ENCODE measurements around the gene C13orf42. TPM values are rescaled to one million over a fixed set of nuclear protein-coding genes. Genes with fewer than 3 reads are reported as not detected.

C13orf42 gene
- total RNA-seq, 6 experiments from 2014 or later, result not detected

- intact Hi-C loops (cut with DNase I), result no loop called here
- WGBS (ENCODE audit: insufficient coverage, low coverage, low lambda C conversion rate, missing lambda C conversion rate), result 51% methylated on average over 5 of the region's 5 CpGs
Measured at GRCh38 chr13:51067706-51068105, 43.4 kb downstream of the C13orf42 start.

DNA sequence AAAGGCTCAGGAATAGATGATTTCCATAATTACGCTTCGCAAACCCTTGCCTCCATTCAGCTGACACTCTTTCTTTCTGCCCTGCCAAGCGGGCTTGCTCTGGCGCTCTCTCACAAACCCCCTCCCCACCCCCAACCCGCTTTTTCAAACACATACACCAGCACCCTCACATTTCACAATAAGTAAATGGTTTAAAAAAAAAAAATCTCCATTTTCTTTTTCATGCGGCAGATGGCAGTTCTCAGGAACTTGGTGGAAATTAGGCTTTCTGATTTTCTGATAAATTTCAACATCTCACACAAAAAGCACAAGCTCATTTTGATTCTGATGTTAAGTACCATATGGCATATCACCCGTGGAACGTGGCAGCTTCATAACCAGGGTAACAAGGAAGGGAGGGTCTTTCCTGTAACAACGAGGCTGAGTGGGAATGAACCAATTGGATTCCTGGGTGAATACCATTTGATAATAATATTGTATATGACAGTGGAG, 43.8 kb downstream of the C13orf42 start:
- ATAC-seq (no peak), DNase-seq (no peak)
- intact Hi-C loops (cut with DNase I), result no loop called here
- 57% methylated on average over 9 of the region's 9 CpGs for WGBS (ENCODE audit: insufficient coverage, low coverage, low lambda C conversion rate, missing lambda C conversion rate)
- Histone ChIP-seq H3K27ac (no peak overlapping the region), H3K4me1 (no peaks in the 10 kb centered on the region), H3K9me3 (no peaks in the 10 kb centered on the region), H3K36me3 (no peaks in the 10 kb centered on the region), H3K27me3 (no peaks in the 10 kb centered on the region), H3K4me3 (no peak overlapping the region)
- TF ChIP-seq, protein P1, sequence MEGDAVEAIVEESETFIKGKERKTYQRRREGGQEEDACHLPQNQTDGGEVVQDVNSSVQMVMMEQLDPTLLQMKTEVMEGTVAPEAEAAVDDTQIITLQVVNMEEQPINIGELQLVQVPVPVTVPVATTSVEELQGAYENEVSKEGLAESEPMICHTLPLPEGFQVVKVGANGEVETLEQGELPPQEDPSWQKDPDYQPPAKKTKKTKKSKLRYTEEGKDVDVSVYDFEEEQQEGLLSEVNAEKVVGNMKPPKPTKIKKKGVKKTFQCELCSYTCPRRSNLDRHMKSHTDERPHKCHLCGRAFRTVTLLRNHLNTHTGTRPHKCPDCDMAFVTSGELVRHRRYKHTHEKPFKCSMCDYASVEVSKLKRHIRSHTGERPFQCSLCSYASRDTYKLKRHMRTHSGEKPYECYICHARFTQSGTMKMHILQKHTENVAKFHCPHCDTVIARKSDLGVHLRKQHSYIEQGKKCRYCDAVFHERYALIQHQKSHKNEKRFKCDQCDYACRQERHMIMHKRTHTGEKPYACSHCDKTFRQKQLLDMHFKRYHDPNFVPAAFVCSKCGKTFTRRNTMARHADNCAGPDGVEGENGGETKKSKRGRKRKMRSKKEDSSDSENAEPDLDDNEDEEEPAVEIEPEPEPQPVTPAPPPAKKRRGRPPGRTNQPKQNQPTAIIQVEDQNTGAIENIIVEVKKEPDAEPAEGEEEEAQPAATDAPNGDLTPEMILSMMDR (IDR thresholded peaks at IDR 0.05), result no peak
- no peak for TF ChIP-seq POLR2A (IDR thresholded peaks at IDR 0.05)

More at GRCh38 chr13:51067706-51068105, 43.4 kb downstream of the C13orf42 start:
- DNase-seq (no peak), ATAC-seq (no peak)
- TF ChIP-seq POLR2A (IDR thresholded peaks at IDR 0.05), result no peak
- TF ChIP-seq, protein P1 (IDR thresholded peaks at IDR 0.05), result no peak
- Histone ChIP-seq H3K9me3 (no peaks in the 10 kb centered on the region), H3K36me3 (no peaks in the 10 kb centered on the region), H3K4me1 (no peaks in the 10 kb centered on the region), H3K4me3 (no peak overlapping the region), H3K27me3 (no peaks in the 10 kb centered on the region), H3K27ac (no peak overlapping the region)

DNA sequence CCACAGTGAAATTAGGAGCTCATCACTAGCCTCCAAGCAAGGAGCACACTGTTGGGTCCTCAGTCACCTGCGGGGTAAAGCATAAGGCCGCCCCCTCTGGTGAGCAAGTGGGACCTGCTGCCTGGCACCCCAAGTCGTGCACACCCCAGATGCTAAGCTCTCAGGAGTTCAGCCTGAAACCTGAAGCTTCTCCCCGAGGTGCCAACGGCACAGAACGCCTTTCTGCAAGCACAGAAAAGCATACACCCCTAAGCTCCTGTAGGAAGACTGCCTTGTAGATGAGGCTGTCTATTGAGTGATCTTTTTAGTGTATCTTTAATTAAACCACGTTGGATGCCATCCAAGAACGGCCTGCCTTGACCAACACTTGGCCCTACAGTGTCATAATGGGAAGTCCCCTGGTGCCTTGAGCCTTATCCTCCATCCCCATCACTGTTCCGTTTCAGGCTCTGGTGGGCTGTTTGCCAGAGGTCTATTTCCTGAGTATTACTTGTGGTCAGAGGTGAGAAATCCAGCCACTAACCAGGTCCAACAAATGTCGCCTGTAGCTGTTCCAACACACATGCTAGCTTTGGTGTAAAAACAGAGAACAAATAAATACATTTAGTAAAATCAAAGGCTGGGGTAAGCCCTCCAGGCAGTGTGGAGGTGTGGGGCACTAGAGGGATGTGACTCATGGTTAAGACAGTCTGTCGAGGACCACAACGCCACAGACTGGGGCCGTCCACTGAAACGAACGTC, 44.8 kb downstream of the C13orf42 start:
- DNase-seq, result peak in 2 of 3 donors; percentile 37 to 55

DNA sequence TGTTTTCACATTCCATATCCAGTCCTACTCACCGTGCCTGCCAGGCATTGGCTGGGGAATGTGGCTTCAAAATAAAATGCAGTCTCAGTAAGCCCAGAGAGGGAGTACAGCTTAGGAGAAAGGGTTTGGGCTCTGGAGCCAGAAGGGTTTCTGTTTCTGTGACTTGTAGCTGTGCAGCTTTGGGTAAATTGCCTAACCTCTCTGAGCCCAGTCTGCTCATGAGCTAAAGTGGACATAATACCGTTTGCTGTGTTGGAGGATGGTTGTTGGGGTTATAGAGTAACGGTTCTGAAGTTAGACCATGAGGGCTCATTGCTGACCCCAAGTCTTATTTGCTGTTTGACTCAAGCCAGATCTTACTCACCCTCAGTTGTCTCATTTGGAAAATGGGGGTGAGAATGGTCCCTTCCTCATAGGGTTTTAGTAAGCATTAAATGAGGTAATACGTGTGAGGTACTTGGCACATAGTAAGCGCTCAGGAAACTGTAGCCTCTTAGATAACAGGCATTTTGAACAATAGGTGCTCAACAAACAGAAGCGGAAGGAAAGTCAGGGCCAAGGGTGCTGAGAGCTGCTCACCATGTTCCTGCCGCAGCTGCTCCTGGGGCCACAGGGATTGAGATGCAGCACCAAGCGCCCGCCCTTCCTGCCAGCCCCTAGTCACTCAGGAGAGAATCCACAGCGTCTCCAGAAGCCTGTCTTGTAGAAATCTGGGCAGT, 45.5 kb downstream of the C13orf42 start:
- ATAC-seq, result peak; percentile 17 to 64 (median 30)
- H3K27ac ChIP-seq, result no peak overlapping the region
- intact Hi-C loops (cut with DNase I), result no loop called here
- no peaks in the 10 kb centered on the region for H3K9me3 ChIP-seq
- 46% methylated on average over 6 of the region's 10 CpGs for WGBS (ENCODE audit: insufficient coverage, low coverage, low lambda C conversion rate, missing lambda C conversion rate)
- no peak for DNase-seq
- H3K27me3 ChIP-seq, result no peaks in the 10 kb centered on the region
- H3K4me3 ChIP-seq, result no peak overlapping the region
- H3K4me1 ChIP-seq, result no peaks in the 10 kb centered on the region
- no peak for TF ChIP-seq POLR2A (IDR thresholded peaks at IDR 0.05)
- no peaks in the 10 kb centered on the region for H3K36me3 ChIP-seq

More for the DNA sequence above, 44.8 kb downstream of the C13orf42 start:
- H3K4me1 ChIP-seq, result no peaks in the 10 kb centered on the region
- WGBS (ENCODE audit: insufficient coverage, low coverage, low lambda C conversion rate, missing lambda C conversion rate), result 24% methylated on average over 4 of the region's 15 CpGs
- ATAC-seq, result peak; percentile 34 to 63 (median 56)
- no peak overlapping the region for H3K27ac ChIP-seq
- no peaks in the 10 kb centered on the region for H3K36me3 ChIP-seq
- intact Hi-C loops (cut with DNase I), result no loop called here
- H3K4me3 ChIP-seq, result no peak overlapping the region
- H3K27me3 ChIP-seq, result no peaks in the 10 kb centered on the region
- H3K9me3 ChIP-seq, result no peaks in the 10 kb centered on the region
- TF ChIP-seq POLR2A (IDR thresholded peaks at IDR 0.05), result no peak
- TF ChIP-seq, protein P1 (IDR thresholded peaks at IDR 0.05), result no peak

- intact Hi-C loops (cut with DNase I), result no loop called here
- WGBS (ENCODE audit: insufficient coverage, low coverage, low lambda C conversion rate, missing lambda C conversion rate), result 44% methylated on average over 3 of the region's 4 CpGs
- no peak for ATAC-seq
- no peak for DNase-seq
- H3K27me3 ChIP-seq, result no peaks in the 10 kb centered on the region
- no peaks in the 10 kb centered on the region for H3K36me3 ChIP-seq
- H3K4me3 ChIP-seq, result no peak overlapping the region
- no peak overlapping the region for H3K27ac ChIP-seq
- H3K4me1 ChIP-seq, result no peaks in the 10 kb centered on the region
- no peak for TF ChIP-seq POLR2A (IDR thresholded peaks at IDR 0.05)
- TF ChIP-seq, protein P1 (IDR thresholded peaks at IDR 0.05), result no peak
- H3K9me3 ChIP-seq, result no peaks in the 10 kb centered on the region
Measured at GRCh38 chr13:51064753-51065152, 46.3 kb downstream of the C13orf42 start.

Measured in right lobe of liver (tissue), 6 donors.